A673 (cell line): Measurements from ENCODE around the gene MMP21. TPM values are rescaled to one million over a fixed set of nuclear protein-coding genes. Genes with fewer than 3 reads are reported as not detected.

ENCODE experiments used
- BruUV-seq: library from RNA; stranded (reverse); fragments of 400-500 nt; replicated peaks from 2 replicates; lab custom pipeline; 2021; lab: Mats Ljungman, UMichigan
- CTCF ChIA-PET: fragments of 300-600 bp; sonication (Branson Sonifier 250); formaldehyde crosslinking; loops from one replicate; lab custom pipeline; 2022; ENCODE audit warnings: antibody characterized with exemption; lab: Charles Lee
- POLR2A ChIA-PET: fragments of 300-600 bp; sonication (Branson Sonifier 250); formaldehyde crosslinking; loops from one replicate; lab custom pipeline; 2022; ENCODE audit warnings: antibody characterized with exemption; ENCODE audit not compliant: low non-redundant PET; lab: Charles Lee
- DNase-seq: peaks from one replicate; pipeline ENCODE4 v3.0.0-alpha.2; 2015; ENCODE audit warnings: low spot score
- H3K27ac ChIP-seq: fragments of 200-600 bp; sonication (generic); 2 replicates; pipeline ENCODE4 v1.5.1; 2016; ENCODE audit warnings: mixed run types, low read depth, mild to moderate bottlenecking, mixed read lengths, antibody characterized with exemption, low read length; ENCODE audit not compliant: poor library complexity, severe bottlenecking
- H3K27me3 ChIP-seq: fragments of 200-600 bp; sonication (generic); replicated peaks from 2 replicates; pipeline ENCODE4 v1.6.1; 2017; ENCODE audit warnings: mixed run types, low read depth, mild to moderate bottlenecking, mixed read lengths, antibody characterized with exemption, low read length; ENCODE audit not compliant: insufficient read depth, poor library complexity
- H3K36me3 ChIP-seq: fragments of 200-600 bp; sonication (generic); 2 replicates; pipeline ENCODE4 v1.6.1; 2016; ENCODE audit warnings: mixed run types, mild to moderate bottlenecking, mixed read lengths, antibody characterized with exemption, low read length; ENCODE audit not compliant: insufficient read depth, poor library complexity, severe bottlenecking
- H3K4me1 ChIP-seq: fragments of 200-600 bp; sonication (generic); 2 replicates; pipeline ENCODE4 v1.6.1; 2017; ENCODE audit warnings: mixed run types, mild to moderate bottlenecking, mixed read lengths, antibody characterized with exemption, low read length; ENCODE audit not compliant: insufficient read depth, poor library complexity, severe bottlenecking
- H3K4me3 ChIP-seq: fragments of 200-600 bp; sonication (generic); 2 replicates; pipeline ENCODE4 v1.5.1; 2016; ENCODE audit warnings: low read depth, mixed run types, mild to moderate bottlenecking, mixed read lengths, low read length; ENCODE audit not compliant: poor library complexity, severe bottlenecking
- H3K9me3 ChIP-seq: fragments of 200-600 bp; sonication (generic); 2 replicates; pipeline ENCODE4 v1.6.1; 2016; ENCODE audit warnings: mixed run types, low read depth, mild to moderate bottlenecking, mixed read lengths, antibody characterized with exemption, low read length; ENCODE audit not compliant: poor library complexity, severe bottlenecking
- CTCF ChIP-seq: fragments of 300-800, 200-600 bp; sonication (generic); conservative IDR thresholded peaks from 2 replicates; pipeline ENCODE4 v1.5.1; 2017; ENCODE audit warnings: low read depth, mild to moderate bottlenecking, antibody characterized with exemption, low read length, moderate library complexity, mixed read lengths
- EZH2 ChIP-seq: fragments of 200-600 bp; sonication (generic); IDR thresholded peaks from 2 replicates; pipeline ENCODE4 v1.6.1; 2017; ENCODE audit warnings: borderline replicate concordance, low read depth, mild to moderate bottlenecking, mixed read lengths, antibody characterized with exemption, low read length; ENCODE audit not compliant: poor library complexity, severe bottlenecking
- intact Hi-C: fragments of 100-400 bp; cut with micrococcal nuclease; formaldehyde crosslinking; loops from one replicate; pipeline ENCODE4 v1.10.0; 2022; ENCODE audit not compliant: unreplicated experiment
- microRNA-seq: library from miRNA; unstranded; fragments of <30 nt; microRNA quantifications from one replicate; pipeline ENCODE4 v1.2.0, GENCODE V29; 2021
- total RNA-seq: library from RNA; stranded (reverse); gene quantifications from 2 replicates; pipeline ENCODE4 v1.2.3, GENCODE V29; 2021

Gene MMP21
- total RNA-seq, 1 experiment from 2014 or later: not detected

- Histone ChIP-seq H3K27me3 (no peaks in the 10 kb centered on the region), H3K4me1 (no peaks in the 10 kb centered on the region), H3K4me3 (no peak overlapping the region), H3K9me3 (no peaks in the 10 kb centered on the region), H3K36me3 (peaks cover 49% of the 10 kb centered on the region), H3K27ac (no peak overlapping the region)
- CTCF ChIA-PET: no interaction called here
- no peak for DNase-seq
- TF ChIP-seq EZH2 (no peak), CTCF (no peak)
- BruUV-seq: no TSS peak
- intact Hi-C loops: no loop called here
- POLR2A ChIA-PET: no interaction called here
Observed at GRCh38 chr10:125721035-125721434, 54.6 kb downstream of the MMP21 start.

- Histone ChIP-seq H3K27ac (peak overlapping the region; percentile 90), H3K9me3 (no peaks in the 10 kb centered on the region), H3K36me3 (peaks cover 39% of the 10 kb centered on the region), H3K4me3 (peak overlapping the region; percentile 95), H3K27me3 (no peaks in the 10 kb centered on the region), H3K4me1 (no peaks in the 10 kb centered on the region)
- ChIA-PET POLR2A (no interaction called here), CTCF (no interaction called here)
- TSS peak; percentile 49 for BruUV-seq
- intact Hi-C loops: no loop called here
- TF ChIP-seq EZH2 (no peak), CTCF (no peak)
- DNase-seq: no peak
Observed at GRCh38 chr10:125720002-125720382, 55.6 kb downstream of the MMP21 start.

- Histone ChIP-seq H3K4me1 (no peaks in the 10 kb centered on the region), H3K27ac (peak within 1 kb of the TSS; percentile 90), H3K27me3 (no peaks in the 10 kb centered on the region), H3K36me3 (peaks cover 33% of the 10 kb centered on the region), H3K9me3 (no peaks in the 10 kb centered on the region), H3K4me3 (peak within 1 kb of the TSS; percentile 95)
- intact Hi-C loops: no loop called here
- CTCF ChIA-PET: no interaction called here
- no TSS peak for BruUV-seq
- POLR2A ChIA-PET: no interaction called here
- TF ChIP-seq EZH2 (no peak), CTCF (no peak)
- DNase-seq: peak; percentile 99
Observed at GRCh38 chr10:125719173-125720001, 56.2 kb downstream of the MMP21 start, which contains the start of gene EDRF1. Gene EDRF1 (plus strand): TSS chr10:125719709. CDS start chr10:125719808, 99 bp downstream.

Small RNA genes within 50 kb of the gene (microRNA-seq; reads per million reads assigned to microRNA genes)
- 2.2 reads per million for gene MIR4484

Other genes with a start within 250 kb of the MMP21 start
- 0.61 and 1.3 TPM in 2 replicates for gene TEX36, start 92.7 kb downstream of the MMP21 start, total RNA-seq
- gene EDRF1, start 56.1 kb downstream of the MMP21 start, total RNA-seq: 37.8 and 40.5 TPM in 2 replicates
- gene UROS, start 47.4 kb upstream of the MMP21 start, total RNA-seq: 65.6 and 70.7 TPM in 2 replicates
- 95.9 and 113 TPM in 2 replicates for gene BCCIP, start 47.7 kb upstream of the MMP21 start, total RNA-seq
- gene DHX32, start 105.5 kb upstream of the MMP21 start, total RNA-seq: 36.2 and 45.4 TPM in 2 replicates
- 0.83 and 1.4 TPM in 2 replicates for gene FANK1, start 120.7 kb upstream of the MMP21 start, total RNA-seq